Stimulated activated CD4-positive, alpha-beta T cell treated with anti-CD3 and anti-CD28 coated beads, Interleukin-4, amount 100 ng/mL, for 24 hours (primary cell): Measurements from ENCODE around the gene TCEAL9.
"Not testable (repeated sequence)": the region's sequence is repeated elsewhere in the genome, so short reads cannot be mapped to it uniquely, and the experiment has no call there.

ENCODE experiments used
- DNase-seq: peaks from one replicate; pipeline ENCODE4 v3.0.0-alpha.2; 2020

TCEAL9 gene

DNA sequence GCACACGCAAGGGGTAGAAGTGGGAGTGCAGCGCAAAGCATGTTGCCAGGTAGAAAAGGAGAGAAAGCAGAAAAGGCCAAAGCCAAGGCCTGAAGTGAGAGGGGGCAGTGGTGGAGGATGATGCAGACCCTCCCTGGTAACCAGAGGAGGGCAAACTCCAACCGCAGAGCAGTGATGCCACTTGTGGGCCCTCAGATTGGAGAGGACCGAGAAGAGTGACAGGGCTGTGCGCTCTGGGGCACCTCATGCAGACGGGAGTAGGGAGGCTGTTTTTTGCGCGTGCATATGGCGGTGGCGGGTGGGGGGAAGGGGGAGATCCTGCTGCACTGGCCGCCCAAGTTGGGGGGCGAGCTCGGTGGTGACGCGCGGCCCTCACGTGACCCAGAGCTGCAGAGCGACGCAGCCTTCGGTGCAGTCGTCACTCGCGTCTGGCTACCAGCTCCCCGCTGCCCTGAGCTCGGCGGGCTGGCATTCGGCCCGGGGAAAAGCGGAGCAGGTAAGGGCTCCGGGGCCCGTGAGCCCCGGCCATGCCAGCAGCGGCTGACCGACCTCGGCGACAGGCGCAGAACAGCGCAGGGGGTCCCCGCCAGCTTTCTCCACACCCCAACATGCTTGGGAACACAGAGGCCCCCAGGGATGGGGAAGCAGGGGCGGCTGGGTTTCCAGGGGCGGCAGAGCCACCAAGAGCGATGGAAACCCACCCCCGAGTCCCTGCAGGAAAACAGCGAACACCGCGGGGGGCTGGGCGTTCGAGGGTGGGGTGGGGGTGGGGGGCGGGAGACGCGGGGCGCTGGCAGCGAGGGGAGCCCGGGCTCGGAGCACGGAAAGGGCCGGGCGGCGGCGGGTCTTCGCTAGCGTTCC, 20.0 kb downstream of the TCEAL9 start, which contains the start of gene BEX3:
TSS of gene BEX3 (plus strand) at position 421 of the 861 bp plus-strand sequence. CDS start 984 bp downstream, outside the sequence.
- DNase-seq = peak; percentile 19

DNA sequence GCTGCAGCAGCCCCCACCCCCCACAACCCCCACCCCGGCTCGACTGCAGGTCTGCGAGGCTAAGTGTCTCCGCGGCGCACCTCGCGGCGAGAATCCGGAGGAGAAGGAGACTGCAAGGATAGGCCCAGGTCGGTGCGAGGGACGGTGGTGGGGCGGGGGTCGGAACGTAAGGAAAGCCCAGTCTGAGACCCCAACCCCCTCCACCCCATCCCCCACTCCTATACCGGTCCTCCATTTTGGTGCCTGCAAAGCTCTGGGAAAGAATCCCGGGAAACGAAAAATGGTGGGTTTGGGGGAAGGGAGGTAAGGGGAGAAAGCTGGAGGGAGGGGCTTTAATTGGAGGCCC, 20.6 kb downstream of the TCEAL9 start:
- no peak for DNase-seq

DNA sequence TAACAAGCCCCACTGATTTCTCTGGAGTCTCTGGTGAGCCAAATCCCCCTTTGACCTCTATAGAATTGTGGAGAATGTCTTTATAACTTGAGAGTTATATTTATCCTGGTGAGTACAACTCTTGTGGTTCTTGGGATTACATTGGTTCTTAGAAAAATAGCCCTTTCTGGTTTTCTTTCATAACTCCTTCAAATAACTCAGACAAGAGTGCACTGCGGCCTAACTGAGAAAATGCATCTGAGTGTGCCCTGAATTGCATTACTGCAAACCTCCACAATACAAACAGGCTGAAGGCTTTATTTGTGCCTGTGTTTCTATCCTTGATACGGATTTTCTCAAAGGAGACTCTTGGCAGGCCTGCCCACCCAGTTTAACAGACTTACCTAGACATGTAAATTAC, 22.7 kb downstream of the TCEAL9 start:
- no peak for DNase-seq

DNA sequence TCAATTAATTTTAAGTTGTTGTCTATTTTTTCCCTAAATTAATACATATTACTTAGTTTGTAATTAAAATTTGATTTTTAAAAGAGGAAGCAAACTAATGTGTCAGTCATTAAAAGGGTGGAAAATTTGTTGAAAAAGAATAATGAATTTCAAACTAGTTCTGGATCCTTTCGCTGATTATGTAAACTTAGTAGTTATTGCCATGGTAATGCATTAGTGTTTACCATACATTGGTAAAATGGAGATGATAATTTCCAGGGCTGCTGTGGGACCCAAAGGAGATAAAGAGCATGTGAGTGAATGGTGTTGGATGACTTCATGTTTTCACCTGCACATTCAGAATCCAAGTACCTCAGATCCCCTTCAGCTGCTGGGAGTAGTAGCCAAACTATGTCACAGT, 26.6 kb downstream of the TCEAL9 start:
- no peak for DNase-seq

DNA sequence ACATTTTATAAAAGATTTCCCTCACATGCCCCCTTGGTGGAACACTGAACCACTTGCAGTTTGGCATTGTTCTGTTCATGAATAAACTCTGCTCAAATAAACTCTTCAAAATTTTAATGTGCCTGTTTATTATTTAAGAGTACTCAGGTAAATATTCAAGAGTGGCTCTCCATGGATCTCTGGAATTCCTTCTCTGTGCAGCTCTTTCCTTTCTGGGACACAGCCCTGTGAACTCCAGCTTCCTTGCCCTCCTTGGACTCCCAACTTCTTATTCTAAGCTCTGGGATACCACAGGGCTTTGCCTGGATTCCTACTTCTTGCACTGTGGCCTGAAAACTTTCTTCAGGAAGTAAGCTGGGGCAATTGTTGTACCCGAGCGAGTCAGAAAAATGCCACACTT, 28.4 kb downstream of the TCEAL9 start:
- no peak for DNase-seq

DNA sequence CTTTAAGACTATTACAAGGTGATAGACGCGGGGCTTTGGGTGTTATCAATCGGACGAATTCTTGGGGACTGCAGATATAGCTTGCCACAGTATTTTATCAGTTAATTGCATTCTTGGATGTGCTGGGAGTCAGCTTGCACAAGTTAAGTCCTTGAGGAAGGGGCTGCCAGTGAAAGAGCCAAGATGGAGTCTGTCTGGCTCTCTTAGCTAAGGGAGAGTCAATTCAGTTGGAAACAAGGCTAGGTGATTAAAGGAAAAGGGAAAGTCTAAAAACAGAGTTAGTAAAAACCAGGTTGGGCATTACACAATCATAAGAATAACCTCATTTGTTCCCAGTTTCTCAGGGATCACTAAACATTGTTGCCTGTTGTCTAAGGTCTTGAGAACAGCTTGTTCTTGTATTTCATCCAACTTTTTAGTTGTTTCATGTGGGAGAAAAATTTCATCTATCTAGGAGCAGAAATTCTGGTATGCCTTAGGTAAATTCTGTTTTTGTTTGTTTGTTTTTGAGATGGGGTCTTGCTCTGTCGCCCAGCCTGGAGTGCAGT, 29.1 kb downstream of the TCEAL9 start:
- DNase-seq = not testable (repeated sequence)

DNA sequence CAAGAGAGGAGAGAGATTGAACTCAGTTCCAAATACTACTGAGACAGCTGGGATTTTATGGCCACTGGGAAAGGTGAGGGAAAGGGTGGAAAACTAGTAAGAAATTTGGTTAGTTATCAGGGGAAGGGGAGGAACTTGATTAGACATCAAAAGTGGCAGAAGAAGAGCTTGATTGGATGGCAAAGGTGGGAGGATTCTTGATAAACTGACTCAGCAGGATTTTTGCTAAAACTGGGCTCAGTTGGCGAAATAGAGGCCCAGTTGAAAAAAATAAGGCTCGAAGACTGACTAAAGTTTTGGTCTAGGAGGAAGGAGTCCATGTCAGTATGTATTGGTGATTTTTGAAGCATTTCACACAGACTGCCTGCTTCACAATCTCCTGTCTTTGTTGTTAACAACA, 30.0 kb downstream of the TCEAL9 start:
- no peak for DNase-seq

DNA sequence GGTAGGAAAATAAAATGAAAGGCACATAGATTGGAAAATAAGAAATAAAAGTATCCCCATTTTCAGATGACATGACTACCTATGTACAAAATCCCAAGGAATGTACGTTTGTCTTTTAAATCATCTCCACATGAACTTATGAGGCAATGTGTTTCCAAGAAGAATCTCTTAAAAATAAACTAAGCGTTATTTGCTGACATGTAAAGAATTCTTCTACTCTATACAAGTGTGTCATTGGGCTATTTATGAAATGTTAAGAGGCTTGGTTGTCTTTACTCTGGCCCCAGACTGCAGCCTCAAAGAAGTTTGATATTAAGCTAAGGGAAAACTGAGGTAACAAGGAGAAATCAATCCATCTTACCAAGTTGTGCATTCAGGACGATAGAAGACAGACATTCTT, 37.2 kb downstream of the TCEAL9 start:
- DNase-seq = no peak

DNA sequence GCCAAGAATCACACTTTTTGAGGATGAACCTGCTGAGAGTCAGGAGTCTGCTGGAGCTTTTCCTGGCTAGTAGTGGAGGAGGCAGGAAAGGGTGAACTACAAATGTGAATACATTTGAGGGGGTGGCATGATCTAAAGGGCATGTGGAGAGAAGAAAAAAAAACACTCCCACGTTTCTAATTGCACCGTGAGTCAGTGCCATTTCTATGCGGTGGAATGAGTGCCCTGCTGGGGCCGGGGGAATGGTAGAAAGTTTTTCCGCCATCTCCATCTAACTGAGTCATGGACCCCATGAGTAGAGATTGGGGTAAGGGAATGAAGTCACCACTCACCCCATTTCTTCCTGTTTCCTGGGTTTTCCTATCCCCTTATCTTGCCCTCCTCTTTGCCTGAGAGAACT, 39.9 kb downstream of the TCEAL9 start:
- no peak for DNase-seq

DNA sequence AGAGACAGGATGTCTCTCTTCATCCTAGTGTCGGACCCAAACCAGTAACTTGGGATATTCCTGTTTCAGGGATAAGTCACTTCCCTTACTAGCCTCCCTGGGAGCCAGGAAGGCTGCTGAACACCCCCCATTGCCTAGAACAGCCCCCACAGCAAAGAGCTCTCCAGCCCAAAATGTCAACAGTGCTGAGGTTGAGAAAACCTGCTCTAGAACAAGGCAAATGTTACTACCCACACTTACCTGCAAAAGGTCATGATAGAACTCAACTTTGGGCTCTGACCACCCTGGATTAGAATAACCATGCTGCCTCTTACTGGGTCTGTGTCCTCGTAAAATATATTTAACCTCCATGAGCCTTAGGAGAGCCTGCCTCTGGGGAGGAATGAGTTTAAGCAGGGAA, 40.4 kb downstream of the TCEAL9 start:
- DNase-seq = no peak

DNA sequence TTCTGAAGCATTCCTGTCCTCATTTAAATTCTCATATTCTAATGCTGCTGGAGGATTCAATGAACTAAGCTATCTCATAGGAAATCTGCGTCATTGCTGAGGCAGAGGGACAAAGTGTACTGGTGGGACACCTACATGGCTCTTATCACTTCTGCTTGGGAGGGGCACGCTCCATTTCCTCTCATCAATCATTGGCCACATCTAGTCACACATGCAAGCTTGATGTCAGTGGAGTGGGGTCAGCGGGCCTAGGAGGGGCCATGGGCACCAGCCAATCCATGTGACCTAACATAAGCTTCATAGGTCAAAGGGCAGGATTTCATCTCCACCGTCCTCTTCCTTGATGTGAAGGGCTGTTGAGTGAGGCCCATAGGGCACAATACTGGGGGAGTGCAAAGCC, 41.4 kb downstream of the TCEAL9 start:
- DNase-seq = no peak

DNA sequence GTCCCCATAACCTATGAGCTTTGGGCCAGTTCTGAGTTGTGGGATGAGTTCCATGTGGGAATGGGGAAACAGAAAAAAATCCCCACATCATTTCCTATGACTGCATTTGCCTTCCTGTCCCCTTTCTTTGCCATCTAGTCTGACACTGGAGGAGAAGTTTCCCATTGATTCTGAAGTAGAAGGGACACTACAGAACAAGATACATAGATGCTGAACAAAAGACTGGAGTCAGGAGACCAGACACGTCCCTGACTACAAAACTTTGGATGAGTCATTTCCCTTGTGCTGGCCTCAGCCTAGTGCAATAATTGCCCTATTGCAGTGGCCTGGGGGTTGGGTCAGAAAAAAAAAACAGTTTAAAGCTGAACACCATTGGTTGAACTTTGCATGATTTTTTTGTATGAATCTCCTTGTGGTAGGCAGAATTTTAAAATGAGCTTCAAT, 42.1 kb downstream of the TCEAL9 start:
- no peak for DNase-seq

DNA sequence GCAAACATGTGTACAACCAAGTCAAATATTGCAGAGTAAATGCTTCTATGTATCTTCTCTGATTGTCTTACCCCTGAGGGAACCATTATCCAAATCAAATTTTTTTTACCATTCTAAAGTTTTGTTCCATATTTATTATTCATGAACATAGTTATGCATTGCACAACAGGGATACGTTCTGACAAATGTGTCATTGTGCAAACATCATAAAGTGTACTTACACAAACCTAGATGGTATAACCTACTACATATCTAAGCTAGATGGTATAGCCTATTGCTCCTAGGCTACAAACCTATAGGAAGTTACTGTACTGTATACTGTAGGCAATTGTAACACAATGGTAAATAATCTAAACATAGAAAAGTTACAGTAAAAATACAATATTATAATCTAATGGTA, 43.4 kb downstream of the TCEAL9 start:
- DNase-seq = no peak

DNA sequence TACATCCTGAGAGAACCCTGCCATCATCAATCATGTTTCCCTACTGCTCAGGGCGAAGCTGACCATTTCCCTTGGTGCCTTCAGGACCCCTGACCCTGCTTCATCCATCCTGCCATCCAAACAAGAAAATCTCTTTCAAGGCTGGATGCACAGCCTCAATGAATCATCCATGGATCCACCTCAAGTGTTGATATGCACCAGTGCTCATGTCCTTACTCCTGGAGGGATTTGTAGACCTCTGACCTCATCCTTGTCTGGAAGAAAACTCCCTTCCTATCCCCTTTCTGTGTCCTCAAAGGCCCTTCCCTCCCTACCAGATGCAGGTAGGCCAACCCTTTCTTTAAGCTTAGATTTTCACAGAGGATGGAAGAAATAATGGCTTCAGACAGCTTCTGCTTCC, 44.6 kb downstream of the TCEAL9 start:
- DNase-seq = no peak

DNA sequence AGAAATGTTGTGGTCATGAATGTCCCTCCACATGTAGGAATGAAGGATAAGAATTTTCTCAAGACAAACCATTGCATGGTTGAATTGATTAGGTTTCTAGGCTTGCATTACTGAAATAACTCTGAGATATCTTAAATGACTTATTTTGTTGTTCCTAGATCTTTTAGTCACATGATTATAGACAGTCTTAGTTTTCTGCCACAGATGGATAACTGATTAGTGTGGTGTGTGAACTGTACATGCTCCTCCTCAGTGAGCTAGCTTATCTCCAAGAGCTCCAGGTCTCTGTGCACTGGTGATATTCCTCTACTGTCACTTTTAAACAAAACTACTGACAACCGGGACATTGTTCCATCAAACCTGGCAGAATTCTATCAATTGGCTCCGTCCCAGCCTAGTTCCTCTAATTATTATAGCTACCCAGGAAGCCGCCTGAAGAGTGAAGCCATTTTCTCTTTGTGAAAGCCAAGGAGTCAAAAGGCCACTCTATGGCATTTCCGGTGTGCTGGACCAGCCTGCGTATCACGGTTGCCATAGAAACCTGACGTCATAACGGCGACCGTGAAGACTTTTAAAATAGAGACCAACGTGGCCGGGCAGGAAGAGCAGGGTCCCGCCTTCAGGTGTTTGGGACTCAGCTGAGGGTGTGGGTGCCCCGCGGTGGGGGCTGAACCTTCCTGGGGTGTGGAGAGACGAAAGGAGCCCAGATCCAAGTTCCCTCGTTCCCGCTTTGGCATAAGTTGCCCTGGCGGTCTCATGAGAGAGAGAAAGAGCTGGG, 48.1 kb downstream of the TCEAL9 start:
- DNase-seq = peak; percentile 47

DNA sequence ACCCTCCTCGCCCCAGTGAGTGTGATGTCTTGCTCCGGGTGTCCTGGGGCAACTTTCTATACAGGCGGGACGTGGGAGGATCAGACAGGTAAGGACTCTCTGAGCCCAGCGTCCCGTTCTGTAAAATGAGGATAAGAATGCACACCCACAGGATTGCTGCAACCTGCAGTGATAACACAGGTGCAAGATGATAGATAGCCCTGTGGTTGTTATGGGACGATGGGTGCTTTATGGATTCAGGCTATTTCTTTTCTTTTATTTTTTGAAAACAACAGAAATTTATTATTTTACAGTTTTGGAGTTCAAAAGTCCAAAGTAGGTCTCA, 48.7 kb downstream of the TCEAL9 start:
- DNase-seq = no peak

DNA sequence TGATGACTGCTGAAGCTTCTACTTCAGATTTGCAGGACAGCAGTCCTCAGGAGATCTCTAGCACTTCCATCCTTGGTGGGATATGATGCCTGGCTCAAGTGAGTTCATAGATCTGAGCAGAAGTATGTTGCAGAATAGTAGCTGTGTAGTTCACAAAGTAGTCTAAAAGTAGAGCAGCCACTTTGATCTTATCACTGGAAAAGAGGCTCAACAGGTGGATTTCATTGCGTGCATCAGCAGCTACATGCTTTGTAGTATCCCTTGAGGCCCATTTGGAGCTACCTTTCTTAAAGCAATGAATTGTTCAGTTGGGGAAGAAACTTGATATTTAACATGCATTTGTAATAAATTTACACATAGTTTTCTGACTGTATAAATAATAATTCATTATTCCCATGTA, 50.0 kb downstream of the TCEAL9 start:
- no peak for DNase-seq

DNA sequence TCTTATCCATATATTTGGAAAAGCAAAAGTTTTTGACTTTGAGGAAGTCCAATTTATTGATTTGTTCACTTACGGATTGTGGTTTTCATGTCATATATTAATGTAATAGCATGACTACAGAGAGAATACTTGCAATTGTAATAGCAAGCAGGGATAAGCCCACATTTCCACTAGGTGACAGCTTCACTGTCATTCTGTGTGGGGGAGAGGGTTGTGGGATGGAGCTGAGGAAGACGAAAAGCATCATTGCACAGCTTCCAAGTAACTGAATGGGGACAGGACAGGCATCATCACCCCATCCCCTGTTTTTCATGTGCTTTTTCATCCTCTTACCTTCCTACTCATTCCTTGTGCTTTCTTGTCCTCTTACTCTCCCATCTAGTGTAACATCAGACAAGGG, 51.5 kb downstream of the TCEAL9 start:
- no peak for DNase-seq
